Activated naive CD4-positive, alpha-beta T cell treated with anti-CD3 and anti-CD28 coated beads, Interleukin-2, amount 10 ng/mL, durations not matched to agents 7 days and 5 days (primary cell): ENCODE results near the gene PRDM8.

Source experiments
- CTCF ChIA-PET: fragments of 350-600 bp; sonication (Branson Sonifier 250); formaldehyde crosslinking; loops from one replicate; lab custom pipeline; 2021; ENCODE audit warnings: antibody characterized with exemption; lab: Charles Lee
- DNase-seq: peaks from one replicate; pipeline ENCODE4 v3.0.0-alpha.2; 2020
- H3K27ac Mint-ChIP-seq: one replicate; pipeline ENCODE4 v1.8.0; 2021; ENCODE audit warnings: mild to moderate bottlenecking, moderate library complexity, mixed read lengths
- H3K27me3 Mint-ChIP-seq: one replicate; pipeline ENCODE4 v1.8.0; 2021; ENCODE audit warnings: mild to moderate bottlenecking, mixed read lengths
- H3K36me3 Mint-ChIP-seq: one replicate; pipeline ENCODE4 v1.8.0; 2021; ENCODE audit warnings: mixed read lengths
- H3K4me1 Mint-ChIP-seq: one replicate; pipeline ENCODE4 v1.8.0; 2021; ENCODE audit warnings: mixed read lengths
- H3K4me3 Mint-ChIP-seq: one replicate; pipeline ENCODE4 v1.8.0; 2021; ENCODE audit warnings: mild to moderate bottlenecking, moderate library complexity, mixed read lengths
- H3K9me3 Mint-ChIP-seq: one replicate; pipeline ENCODE4 v1.8.0; 2021; ENCODE audit warnings: mixed read lengths

PRDM8 gene

GRCh38 chr4:80186676-80187075 is 10.6 kb upstream of the PRDM8 start:
- Mint-ChIP-seq H3K27ac (no peak overlapping the region), H3K27me3 (peaks cover 47% of the 10 kb centered on the region), H3K36me3 (peaks cover 10% of the 10 kb centered on the region), H3K4me3 (peak overlapping the region; percentile 37), H3K4me1 (peaks cover 43% of the 10 kb centered on the region), H3K9me3 (no peaks in the 10 kb centered on the region)
- no peak for DNase-seq
- CTCF ChIA-PET, result interaction anchor here (0.6 to 8.0 kb wide), 4 partner anchors 13 to 76 kb away, joined by 4 to 138 read pairs (median 64); partner anchors contain the start of gene PRDM8

DNA sequence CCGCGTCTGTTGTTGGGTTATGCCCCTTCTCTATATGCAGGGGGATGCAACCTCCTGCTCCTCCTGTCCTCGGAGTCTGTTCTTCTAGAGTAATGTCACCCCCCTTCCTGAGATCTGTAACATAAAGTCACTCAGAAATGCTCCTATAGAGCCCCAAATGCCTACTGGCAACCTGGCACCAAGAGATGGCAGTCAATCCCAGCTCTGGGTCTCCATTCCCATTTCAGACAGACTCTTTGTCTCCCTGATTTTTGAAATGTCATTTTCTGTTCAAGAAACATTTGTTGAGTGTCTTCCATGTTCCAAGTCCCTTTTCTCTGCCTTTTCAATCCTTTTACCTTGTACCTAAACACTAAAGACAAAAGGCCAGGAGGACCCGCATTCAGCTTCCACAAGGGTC is 9.6 kb upstream of the PRDM8 start:
- DNase-seq, result no peak
- H3K36me3 Mint-ChIP-seq, result peaks cover 10% of the 10 kb centered on the region
- no peak overlapping the region for H3K4me3 Mint-ChIP-seq
- CTCF ChIA-PET, result interaction anchor here (0.7 to 8.0 kb wide), 4 partner anchors 12 to 238 kb away, joined by 3 to 138 read pairs (median 40); partner anchors contain the start of gene PRDM8
- H3K27me3 Mint-ChIP-seq, result peaks cover 51% of the 10 kb centered on the region
- no peaks in the 10 kb centered on the region for H3K9me3 Mint-ChIP-seq
- H3K27ac Mint-ChIP-seq, result no peak overlapping the region
- H3K4me1 Mint-ChIP-seq, result peaks cover 33% of the 10 kb centered on the region

- no peak overlapping the region for H3K27ac Mint-ChIP-seq
- CTCF ChIA-PET, result interaction anchor here (0.7 to 8.0 kb wide), 3 partner anchors 11 to 238 kb away, joined by 3 to 138 read pairs (median 76); partner anchors contain the start of gene PRDM8
- peaks cover 25% of the 10 kb centered on the region for H3K4me1 Mint-ChIP-seq
- H3K4me3 Mint-ChIP-seq, result no peak overlapping the region
- DNase-seq, result no peak
- H3K36me3 Mint-ChIP-seq, result peaks cover 12% of the 10 kb centered on the region
- peaks cover 52% of the 10 kb centered on the region for H3K27me3 Mint-ChIP-seq
- no peaks in the 10 kb centered on the region for H3K9me3 Mint-ChIP-seq
Measured at GRCh38 chr4:80188457-80188800, 8.9 kb upstream of the PRDM8 start.

DNA sequence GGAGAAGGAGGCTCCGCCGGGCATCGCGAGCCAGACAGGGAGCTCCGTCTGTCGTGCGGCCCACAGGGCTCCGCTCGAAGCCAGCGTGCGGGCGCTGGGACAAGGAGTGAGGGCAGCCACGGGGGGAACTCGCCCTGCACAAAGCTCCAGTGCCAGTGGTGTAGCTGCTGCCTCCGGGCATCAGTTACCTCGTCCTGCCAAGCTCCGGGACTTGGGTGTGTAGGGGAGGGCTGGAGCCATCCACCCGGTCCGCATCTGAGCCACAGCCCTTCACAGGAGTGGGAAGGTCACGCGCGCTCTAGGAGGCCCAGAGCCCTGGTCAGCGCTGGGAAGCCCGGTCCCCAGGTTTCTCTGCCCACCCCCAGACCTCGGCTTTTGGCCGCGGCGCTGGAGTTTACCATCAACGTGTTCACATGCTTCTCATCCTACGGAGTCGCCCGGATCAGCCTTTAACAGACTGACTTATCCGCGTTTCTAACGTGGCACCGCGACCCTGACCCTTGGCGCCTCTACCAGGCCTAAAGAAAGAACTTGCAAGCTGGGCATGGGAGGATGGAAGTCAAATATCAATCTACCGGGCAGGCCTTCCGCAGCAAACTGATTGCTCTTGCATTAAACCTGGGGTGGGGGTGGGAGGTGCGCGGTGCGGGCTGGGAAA is 8.4 kb upstream of the PRDM8 start:
- H3K36me3 Mint-ChIP-seq, result peaks cover 12% of the 10 kb centered on the region
- no peak overlapping the region for H3K27ac Mint-ChIP-seq
- CTCF ChIA-PET, result interaction anchor here (1.0 to 8.0 kb wide), 3 partner anchors 10 to 61 kb away, joined by 3 to 138 read pairs (median 76); partner anchors contain the start of gene PRDM8
- H3K4me3 Mint-ChIP-seq, result no peak overlapping the region
- peaks cover 25% of the 10 kb centered on the region for H3K4me1 Mint-ChIP-seq
- no peaks in the 10 kb centered on the region for H3K9me3 Mint-ChIP-seq
- H3K27me3 Mint-ChIP-seq, result peaks cover 57% of the 10 kb centered on the region
- DNase-seq, result no peak

- CTCF ChIA-PET, result interaction anchor here (1.0 kb wide), 1 partner anchor 23 kb away, joined by 3 read pairs; no protein-coding TSS in a partner anchor
- Mint-ChIP-seq H3K9me3 (no peaks in the 10 kb centered on the region), H3K27ac (no peak overlapping the region), H3K27me3 (peaks cover 53% of the 10 kb centered on the region), H3K4me3 (no peak overlapping the region), H3K4me1 (peaks cover 19% of the 10 kb centered on the region), H3K36me3 (peaks cover 12% of the 10 kb centered on the region)
- no peak for DNase-seq
Measured at GRCh38 chr4:80189581-80189955, 7.7 kb upstream of the PRDM8 start.

- DNase-seq, result no peak
- no peaks in the 10 kb centered on the region for H3K9me3 Mint-ChIP-seq
- CTCF ChIA-PET, result interaction anchor here (1.0 kb wide), 1 partner anchor 23 kb away, joined by 3 read pairs; no protein-coding TSS in a partner anchor
- no peak overlapping the region for H3K27ac Mint-ChIP-seq
- H3K4me1 Mint-ChIP-seq, result peaks cover 17% of the 10 kb centered on the region
- peaks cover 12% of the 10 kb centered on the region for H3K36me3 Mint-ChIP-seq
- no peak overlapping the region for H3K4me3 Mint-ChIP-seq
- H3K27me3 Mint-ChIP-seq, result peaks cover 50% of the 10 kb centered on the region
Measured at GRCh38 chr4:80189956-80190677, 7.2 kb upstream of the PRDM8 start.

- CTCF ChIA-PET, result no interaction called here
- Mint-ChIP-seq H3K4me1 (peaks cover 13% of the 10 kb centered on the region), H3K9me3 (no peaks in the 10 kb centered on the region), H3K27me3 (peaks cover 52% of the 10 kb centered on the region), H3K4me3 (no peak overlapping the region), H3K27ac (no peak overlapping the region), H3K36me3 (peaks cover 2% of the 10 kb centered on the region)
- no peak for DNase-seq
Measured at GRCh38 chr4:80192252-80192866, 4.9 kb upstream of the PRDM8 start.

GRCh38 chr4:80192937-80193336 is 4.4 kb upstream of the PRDM8 start:
- Mint-ChIP-seq H3K36me3 (peaks cover 7% of the 10 kb centered on the region), H3K4me3 (no peak overlapping the region), H3K9me3 (no peaks in the 10 kb centered on the region), H3K4me1 (peaks cover 19% of the 10 kb centered on the region), H3K27ac (no peak overlapping the region), H3K27me3 (peaks cover 52% of the 10 kb centered on the region)
- no peak for DNase-seq
- CTCF ChIA-PET, result no interaction called here

- CTCF ChIA-PET, result interaction anchor here (0.7 to 8.7 kb wide), 3 partner anchors 10 to 118 kb away, joined by 3 to 76 read pairs (median 3); no protein-coding TSS in a partner anchor
- Mint-ChIP-seq H3K36me3 (peaks cover 15% of the 10 kb centered on the region), H3K4me1 (peaks cover 24% of the 10 kb centered on the region), H3K9me3 (no peaks in the 10 kb centered on the region), H3K4me3 (no peak overlapping the region), H3K27me3 (peaks cover 62% of the 10 kb centered on the region), H3K27ac (no peak overlapping the region)
- DNase-seq, result no peak
Measured at GRCh38 chr4:80195441-80196140, 1.7 kb upstream of the PRDM8 start.

- Mint-ChIP-seq H3K27ac (no peak overlapping the region), H3K9me3 (no peaks in the 10 kb centered on the region), H3K27me3 (peaks cover 67% of the 10 kb centered on the region), H3K36me3 (peaks cover 20% of the 10 kb centered on the region), H3K4me3 (peak overlapping the region; percentile 66), H3K4me1 (peaks cover 28% of the 10 kb centered on the region)
- CTCF ChIA-PET, result interaction anchor here (0.7 to 8.7 kb wide), 4 partner anchors 11 to 118 kb away, joined by 3 to 76 read pairs (median 3); no protein-coding TSS in a partner anchor
- no peak for DNase-seq
Measured at GRCh38 chr4:80196259-80196921, 913 bp upstream of the PRDM8 start.

- no peak for DNase-seq
- Mint-ChIP-seq H3K27me3 (peaks cover 73% of the 10 kb centered on the region), H3K27ac (no peak overlapping the region), H3K36me3 (peaks cover 20% of the 10 kb centered on the region), H3K4me1 (peaks cover 32% of the 10 kb centered on the region), H3K9me3 (no peaks in the 10 kb centered on the region), H3K4me3 (peak overlapping the region; percentile 66)
- CTCF ChIA-PET, result interaction anchor here (1.0 to 8.7 kb wide), 3 partner anchors 12 to 281 kb away, joined by 3 to 76 read pairs (median 3); no protein-coding TSS in a partner anchor
Measured at GRCh38 chr4:80197601-80198440, 518 bp downstream of the PRDM8 start.

- H3K27ac Mint-ChIP-seq, result no peak overlapping the region
- no peak for DNase-seq
- H3K36me3 Mint-ChIP-seq, result peaks cover 19% of the 10 kb centered on the region
- no peaks in the 10 kb centered on the region for H3K9me3 Mint-ChIP-seq
- H3K4me3 Mint-ChIP-seq, result no peak overlapping the region
- CTCF ChIA-PET, result interaction anchor here (0.8 to 8.7 kb wide), 2 partner anchors 13 to 68 kb away, joined by 3 to 76 read pairs; no protein-coding TSS in a partner anchor
- peaks cover 76% of the 10 kb centered on the region for H3K27me3 Mint-ChIP-seq
- peaks cover 36% of the 10 kb centered on the region for H3K4me1 Mint-ChIP-seq
Measured at GRCh38 chr4:80198441-80198837, 1.1 kb downstream of the PRDM8 start.
